LHCN-M2 (cell line): ENCODE measurements around the gene LCA5. TPM values are rescaled to one million over a fixed set of nuclear protein-coding genes. Genes with fewer than 3 reads are reported as not detected.
A peak's percentile ranks its signal among the peaks of the same experiment; 100 is the strongest.
"Not testable (repeated sequence)": the region's sequence is repeated elsewhere in the genome, so short reads cannot be mapped to it uniquely, and the experiment has no call there.

Source experiments
- DNase-seq: peaks from one replicate; pipeline ENCODE4 v3.0.0-alpha.2; 2012; ENCODE audit warnings: low read depth
- polyA plus RNA-seq: library from polyadenylated mRNA; unstranded; fragments of >200 nt; gene quantifications from one replicate; pipeline ENCODE4 v1.2.1, GENCODE V29; 2012; ENCODE audit warnings: missing spikeins
- total RNA-seq: library from RNA; depleted of rRNA; stranded (reverse); fragments of >200 nt; gene quantifications from 2 replicates; pipeline ENCODE4 v1.2.3, GENCODE V29; 2014; rRNA removed

Gene LCA5
- total RNA-seq, result 2.2 and 3.6 TPM in 2 replicates
- 0.79 TPM for polyA plus RNA-seq

DNA sequence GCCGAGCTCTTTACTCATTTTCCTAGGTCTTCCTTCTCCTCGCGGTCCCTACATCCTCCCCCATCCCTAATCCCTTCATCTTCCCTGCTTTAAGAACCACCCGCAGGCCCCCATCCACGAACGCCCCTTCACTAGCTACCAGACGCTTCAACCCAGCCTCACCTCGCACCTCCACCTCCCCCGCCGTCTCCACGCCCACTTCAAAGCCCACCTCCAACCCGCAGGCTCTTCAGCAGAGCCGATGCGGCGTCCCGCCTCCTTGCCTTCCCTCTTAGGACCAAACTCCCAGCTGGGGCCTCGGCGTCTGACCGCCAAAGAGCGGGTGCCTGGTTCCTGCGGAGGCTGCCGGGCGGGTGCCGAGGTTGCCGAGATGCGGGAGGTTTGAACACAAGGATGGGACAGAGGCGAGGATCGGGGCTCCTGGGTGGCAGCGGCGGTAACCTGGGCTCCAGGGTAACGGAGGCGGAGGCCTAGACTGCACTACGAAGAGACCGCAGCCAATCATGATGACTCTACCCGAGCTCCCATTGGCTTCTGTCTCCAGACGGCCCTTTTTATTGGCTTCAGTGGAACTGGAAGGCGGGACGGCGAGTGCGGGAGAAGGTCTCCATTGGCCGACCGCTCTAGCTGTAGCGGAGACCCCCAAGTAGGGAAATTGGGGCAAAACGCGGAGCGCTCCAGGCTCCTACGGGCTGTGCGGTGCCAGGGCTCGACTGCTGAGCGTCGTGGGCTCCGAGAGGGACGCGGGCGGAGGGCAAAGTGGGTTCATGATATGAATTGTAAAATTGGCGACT, at the start of gene LCA5:
LCA5 (minus strand) TSS at position 477 of the 794 bp plus-strand sequence. CDS start 18,536 bp downstream, outside the sequence.
- DNase-seq, result peak; percentile 97

DNA sequence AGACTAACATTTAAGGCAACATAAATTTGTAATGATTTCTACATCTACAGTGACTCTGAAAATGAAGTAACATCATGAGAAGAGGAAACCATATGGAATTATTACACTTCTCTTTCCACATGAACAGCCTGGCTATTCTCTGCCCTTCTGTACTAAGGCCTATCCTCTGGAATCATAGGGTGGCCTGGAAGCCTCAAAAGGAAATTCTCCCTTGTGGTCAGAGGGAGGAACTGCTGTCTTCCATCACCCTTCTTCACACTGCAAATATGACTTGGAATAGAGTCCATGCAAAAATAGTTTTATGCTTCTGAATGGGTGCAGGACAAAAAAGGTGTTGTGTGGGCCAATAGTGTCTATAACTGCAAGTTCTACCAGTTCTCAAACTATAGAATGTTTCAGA, 49.3 kb upstream of the LCA5 start:
- peak; percentile 40 for DNase-seq

DNA sequence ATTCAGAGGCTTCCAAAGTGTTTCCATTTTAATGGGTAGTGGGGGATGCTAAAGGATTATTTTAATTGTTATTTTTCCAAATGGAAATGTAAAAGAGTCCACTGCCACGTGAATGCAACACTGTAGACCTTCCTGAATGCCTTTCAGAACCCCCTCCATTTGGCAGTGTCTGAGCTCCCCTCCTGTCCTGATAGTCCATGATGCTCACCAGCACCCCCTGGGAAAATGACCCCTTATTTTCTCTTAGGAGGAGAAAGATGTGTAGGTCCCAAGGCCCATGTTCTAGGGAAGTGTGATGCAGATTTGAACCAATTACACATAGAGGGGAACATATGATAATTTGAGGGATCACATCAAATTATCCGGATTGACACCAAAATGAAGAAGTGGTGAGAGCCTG, 47.1 kb upstream of the LCA5 start:
- no peak for DNase-seq

DNA sequence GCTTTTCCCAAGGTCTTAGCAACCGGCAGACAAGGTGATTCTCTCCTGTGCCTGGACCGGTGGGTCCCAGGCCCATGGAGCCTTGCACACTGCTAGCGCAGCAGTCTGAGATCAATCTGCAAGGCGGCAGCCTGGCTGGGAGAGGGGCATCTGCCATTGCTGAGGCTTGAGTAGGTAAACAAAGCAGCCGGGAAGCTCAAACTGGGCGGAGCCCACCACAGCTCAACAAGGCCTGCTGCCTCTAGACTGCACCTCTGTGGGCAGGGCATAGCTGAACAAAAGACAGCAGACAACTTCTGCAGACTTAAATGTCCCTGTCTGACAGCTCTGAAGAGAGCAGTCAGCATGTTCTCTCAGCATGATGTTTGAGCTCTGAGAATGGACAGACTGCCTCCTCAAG, 40.7 kb upstream of the LCA5 start:
- not testable (repeated sequence) for DNase-seq

DNA sequence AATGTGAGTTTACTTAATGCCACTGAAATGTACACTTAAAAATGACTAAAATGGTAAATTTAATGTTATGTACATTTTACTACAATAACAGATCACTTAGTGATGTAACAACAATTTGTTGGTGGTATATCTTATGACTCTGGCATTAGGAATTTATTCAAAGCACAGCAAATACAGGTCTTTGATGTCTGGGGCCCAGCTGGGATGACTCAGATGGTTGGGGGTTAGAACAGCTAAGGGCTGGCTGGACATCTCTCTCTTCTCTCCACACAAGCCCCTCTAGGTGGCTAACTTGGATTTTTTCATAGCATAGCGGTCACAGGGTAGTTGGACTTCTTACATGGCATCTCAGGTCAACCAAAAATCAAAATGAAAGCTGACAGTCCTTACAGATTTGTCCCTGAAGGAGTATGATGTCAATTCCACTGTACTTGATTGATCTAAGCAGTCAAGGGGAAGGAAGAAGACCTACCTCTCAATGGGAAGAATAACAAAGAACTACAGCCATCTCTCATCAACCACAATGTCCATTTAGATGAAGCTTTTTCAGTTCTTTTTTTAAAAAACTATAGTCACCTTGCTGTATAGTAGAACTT, 37.5 kb upstream of the LCA5 start:
- peak; percentile 77 for DNase-seq

DNA sequence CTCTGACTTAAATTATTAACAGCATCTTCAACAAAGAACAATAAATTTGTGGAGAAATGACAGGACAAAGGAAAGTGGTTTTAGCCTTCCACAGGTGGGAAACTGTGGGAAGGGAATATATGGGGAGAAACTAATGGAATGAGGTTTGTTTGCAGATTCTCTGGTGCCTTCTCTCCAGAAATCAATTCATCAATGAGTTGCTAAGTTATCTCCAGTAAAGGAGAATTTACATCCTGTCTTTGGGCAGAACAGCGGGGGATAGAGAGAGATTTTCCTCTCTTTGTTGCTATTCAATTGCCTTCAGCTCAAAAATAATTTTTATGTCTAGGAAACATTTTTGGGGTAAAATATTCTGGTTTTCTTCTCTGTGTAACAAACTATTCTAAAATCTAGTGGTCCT, 36.9 kb upstream of the LCA5 start:
- no peak for DNase-seq

DNA sequence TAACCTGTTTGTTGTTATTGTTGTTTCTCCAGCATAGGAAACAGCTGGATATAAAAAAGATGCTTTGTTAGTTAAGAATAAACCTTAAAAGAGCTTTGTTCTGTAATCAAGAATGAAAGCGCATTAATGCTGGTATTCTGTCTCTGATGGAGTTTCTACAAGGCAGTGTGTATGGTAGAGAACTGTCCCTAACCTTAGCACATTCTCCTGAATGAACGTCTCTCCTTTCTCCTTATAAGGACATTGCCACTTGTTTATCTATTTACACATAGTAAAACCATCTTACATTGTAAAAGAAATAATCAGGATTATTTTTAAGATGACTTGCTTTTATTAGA, 33.8 kb upstream of the LCA5 start:
- no peak for DNase-seq

DNA sequence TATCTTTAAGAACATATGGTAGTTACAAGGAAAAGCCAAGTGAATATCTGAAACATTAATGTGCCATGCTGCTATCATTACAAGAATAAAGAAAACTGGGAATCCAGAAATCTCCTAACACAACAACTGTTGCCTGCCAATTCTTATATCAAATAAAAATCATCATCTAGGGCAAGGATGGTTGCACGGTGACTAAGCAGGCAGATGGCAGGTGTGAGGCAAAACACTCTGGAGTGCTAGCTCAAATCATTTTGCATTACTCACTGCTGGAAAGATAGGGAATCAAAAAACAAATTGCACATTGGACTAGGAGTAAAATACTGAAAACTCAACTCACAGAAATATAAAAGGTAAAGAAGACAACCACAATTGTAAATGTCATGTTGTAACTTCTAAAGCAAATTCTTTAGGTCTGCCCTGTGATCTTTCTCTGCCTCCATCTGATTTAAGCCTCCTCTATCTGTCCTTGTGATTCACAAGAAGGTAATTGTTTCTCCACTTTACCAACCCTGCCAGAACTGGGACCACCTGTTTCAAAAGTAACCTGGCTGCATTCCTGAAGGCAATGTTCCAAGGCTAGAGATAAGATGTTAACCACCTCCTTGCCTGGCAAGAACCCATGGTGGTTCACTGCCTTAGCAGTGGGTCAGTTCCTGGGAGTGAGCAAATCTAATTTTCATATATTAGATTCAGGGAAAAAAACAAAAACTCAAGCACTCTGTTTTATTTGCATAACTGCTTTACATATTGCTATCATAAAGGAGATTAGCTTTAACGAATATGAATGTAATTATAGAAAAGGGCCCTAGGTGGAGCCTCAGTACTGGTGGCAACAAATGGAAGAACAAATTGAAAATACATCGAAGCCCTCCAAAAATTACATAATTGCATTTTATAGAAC, 33.1 kb upstream of the LCA5 start:
- DNase-seq, result peak; percentile 91

DNA sequence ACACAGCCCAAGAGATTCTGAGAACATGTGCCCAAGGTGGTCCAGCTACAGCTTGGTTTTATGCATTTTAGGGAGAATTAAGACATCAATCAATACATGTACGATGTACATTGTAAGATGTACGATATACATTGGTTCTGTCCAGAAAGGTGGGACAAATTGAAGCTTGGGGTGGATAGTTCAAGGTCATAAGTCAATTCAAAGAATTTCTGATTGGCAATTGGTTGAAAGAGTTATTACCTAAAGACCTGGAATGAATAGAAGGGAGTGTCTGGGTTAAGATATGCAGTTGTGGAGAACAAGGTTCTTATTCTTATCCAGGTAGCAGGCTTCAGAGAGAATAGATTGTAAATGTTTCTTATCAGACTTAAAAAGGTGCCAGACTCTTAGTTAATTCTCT, 31.8 kb upstream of the LCA5 start:
- no peak for DNase-seq

DNA sequence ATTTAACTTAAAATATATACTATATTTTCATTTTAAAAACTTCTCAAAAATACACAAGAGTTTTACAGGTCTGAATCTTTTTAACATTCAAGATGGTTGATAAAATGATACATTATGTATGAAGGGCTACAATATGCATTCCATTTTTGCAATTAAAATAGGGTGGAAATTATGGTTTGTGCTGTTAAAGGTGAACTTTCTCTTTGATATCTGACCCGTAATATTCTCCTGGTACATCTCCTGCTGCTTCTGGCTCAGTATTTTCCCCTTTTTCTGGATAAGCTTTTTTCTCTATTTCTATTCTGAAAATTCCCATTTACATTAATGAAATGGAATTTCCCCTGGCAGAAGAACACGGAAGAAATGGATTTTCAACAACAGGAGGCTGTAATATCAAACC, 27.4 kb upstream of the LCA5 start:
- no peak for DNase-seq

DNA sequence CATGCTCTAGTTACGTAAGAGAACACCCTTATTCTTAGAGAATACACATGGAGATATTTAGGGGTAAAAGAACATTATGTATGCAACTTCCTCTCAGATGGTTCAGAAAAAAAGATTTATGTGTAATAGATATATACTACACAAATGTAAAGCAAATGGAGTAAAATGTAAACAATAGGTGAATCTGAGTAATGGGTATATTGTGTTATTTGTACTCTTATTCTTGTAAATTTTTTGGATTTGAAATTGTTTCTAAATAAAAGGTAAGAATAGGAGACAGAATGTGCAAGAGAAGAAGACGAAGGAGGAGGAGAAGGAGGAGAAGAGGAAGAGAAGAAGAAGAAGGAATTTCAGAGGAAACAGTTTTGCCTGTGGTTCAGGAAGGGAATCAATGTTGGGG, 22.5 kb upstream of the LCA5 start:
- DNase-seq, result no peak

DNA sequence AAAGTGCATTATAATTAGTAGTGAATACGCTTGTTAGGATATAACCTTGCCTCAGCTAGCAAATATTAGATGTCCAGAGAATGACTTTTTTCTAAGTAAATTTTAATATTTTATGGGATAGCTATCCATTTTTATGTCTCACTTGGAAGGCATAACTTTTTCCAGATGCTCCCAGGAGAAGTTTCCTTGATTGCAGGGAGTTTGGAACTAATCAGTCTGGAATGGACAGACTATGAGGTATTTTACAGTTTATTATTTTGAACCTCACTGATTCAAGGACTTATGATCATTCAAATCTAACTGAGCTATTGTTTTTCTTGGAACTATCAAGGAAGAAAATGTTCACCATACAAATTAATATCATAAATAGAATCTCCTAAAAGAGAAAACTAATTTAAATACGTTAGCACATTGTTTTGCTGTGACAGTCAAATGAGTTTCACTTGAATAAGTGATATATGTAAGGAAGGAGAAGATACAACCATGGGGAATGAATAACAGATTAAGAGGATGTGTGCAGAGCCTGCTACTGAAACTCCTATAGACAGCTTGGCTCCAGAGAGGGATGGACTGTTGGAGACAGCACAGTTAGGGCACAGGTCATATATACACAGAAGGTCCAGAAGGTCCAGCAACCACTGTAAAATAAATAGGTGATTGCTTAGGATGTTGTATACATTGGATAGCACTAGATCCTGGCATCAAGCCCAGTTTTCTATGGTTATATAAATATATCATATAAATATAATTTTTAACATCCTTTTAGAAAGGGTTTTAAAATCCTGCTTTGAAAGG, 20.6 kb upstream of the LCA5 start:
- no peak for DNase-seq

DNA sequence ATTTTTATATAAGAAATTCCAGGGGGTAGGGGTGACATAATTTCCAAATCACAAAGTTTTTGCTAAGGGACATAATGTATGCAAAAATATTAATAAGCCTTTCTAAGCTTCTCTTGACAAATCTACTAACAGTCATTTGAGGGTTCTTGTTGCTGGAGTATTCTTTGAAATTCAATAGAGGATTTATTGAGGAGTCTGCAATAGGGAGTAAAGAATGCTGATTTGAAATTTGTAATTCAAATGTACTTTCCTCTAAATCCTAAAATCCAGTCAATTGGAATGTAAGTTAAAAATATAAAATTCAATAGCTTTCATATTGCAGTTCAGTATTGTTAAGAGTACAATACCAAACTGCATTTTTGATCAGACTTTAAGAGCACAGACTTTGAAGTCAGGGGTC, 17.1 kb upstream of the LCA5 start:
- no peak for DNase-seq

DNA sequence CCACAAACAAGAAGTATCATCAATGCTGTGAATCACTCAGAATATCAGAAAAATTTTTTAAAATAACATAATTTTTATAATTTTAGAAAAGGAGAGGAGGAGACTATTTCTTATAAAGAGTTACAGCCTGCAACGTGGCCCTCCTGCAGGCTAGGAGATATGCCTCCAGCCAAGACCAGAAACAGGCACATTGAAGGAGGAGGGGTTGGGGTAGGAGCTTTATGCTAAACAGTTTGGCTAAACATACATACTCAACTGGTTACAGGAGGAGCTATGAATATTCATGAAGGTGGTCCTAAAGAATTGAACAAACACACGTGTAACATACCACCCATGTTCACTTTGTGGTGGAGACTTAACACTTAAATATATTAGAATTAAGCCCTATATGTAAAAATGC, 14.2 kb upstream of the LCA5 start:
- no peak for DNase-seq

DNA sequence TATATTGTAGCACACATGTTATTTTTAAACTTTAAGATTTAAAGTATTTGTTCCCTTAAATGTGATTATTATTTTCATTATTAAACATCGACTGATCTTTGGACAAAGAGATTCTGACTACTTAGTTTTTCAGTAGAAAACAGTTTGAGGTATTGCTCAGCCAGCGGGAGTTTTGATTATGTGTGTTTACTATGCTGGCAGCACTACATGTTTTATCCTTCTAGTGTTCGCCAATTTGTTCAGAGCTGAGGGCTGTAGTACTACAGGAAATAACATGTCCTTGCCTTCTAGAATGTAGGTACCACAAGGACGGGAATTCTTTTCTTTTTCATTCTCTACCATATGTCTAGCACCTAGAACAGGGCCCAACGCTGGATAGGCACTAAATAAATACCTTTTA, 11.1 kb upstream of the LCA5 start:
- no peak for DNase-seq

DNA sequence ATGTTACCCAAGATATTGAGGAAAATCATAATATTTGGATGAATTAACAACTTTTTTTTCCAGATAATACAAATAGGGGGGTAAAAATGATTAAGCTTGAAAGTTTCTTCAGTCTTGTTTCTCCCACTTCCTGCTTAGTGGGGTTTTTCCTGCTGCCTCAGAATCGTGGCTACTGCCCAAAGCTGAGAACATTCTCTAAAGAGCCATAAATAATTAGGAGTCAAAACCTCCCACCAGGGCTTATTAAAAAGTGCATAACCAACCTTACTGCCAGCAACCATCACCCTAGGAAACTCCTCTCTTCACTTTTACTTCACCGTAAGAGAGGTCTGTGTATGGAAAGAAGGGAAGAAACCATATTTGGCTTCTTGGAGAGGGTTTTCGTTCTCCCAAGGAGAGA, 9.0 kb upstream of the LCA5 start:
- DNase-seq, result no peak

DNA sequence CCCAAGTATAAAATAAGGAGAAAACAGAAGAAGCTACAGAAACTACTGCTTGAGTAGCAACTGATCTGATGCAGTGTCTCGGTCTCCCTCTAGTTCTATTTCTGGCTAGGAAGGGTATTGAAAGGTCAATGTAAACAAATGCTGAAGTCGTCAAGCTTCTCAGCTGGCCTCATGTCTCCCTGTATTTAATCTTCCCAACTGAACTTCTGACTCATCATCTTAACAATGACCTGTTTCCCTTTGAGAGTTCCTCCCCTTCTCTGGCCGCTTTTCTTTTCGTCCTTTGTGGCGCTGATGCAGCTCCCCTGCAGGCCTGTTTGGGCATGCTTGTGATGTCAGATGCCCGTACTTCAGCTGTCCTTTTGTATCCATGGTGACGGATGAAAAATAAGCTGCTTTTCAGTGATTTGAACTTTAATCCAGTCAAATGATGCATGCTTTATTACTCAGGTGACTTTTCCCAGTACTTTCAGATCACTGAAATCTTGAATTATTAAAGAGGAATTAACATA, 7.8 kb upstream of the LCA5 start:
- peak; percentile 100 for DNase-seq

DNA sequence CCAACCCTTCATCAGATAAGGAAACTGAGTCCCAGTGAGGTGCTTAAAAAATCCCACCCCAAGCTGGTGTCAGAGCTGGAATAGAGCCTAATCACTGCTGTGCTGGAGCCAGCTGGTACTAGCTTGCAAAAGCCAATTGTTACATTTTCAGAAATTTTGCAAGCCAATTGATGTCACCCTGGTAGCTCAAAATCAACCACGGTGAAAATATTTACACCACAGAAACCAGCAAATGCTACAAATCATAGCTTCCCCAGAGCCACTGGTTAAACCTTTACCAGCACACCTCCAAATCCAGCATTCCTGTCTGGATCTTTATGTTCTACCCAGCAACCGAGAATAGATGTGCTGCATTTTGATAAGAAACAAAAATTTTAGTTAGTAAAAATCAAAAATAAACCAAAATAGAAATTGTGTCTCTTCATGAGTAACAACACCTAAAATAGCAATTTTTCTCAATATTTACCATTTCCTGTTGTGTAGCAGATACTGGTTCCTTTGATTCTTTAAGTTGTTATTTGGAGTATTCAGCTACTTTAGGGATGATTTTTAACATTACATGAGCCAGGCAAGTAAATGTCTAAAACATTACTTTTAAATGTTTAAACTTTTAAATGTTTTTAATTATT, 7.2 kb upstream of the LCA5 start:
- peak; percentile 65 for DNase-seq

DNA sequence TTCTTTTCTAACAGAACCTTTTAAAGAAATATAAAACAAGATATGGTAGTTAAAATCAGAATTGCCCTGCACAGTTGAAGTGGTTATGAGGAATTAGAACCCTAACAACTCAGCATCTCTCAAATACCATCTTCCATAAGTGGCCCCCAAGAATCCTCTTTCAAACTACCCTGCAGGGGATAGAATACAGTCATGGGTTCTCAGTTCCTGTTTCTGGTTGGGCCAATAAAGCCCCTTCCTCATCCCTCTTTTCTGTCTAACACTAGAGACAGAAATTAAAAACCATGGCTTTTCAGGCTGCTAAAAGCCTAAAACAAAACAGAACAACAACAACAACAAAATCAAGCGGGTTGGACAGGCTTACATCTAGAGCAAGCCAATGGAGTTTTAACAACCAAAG, 6.7 kb upstream of the LCA5 start:
- no peak for DNase-seq

DNA sequence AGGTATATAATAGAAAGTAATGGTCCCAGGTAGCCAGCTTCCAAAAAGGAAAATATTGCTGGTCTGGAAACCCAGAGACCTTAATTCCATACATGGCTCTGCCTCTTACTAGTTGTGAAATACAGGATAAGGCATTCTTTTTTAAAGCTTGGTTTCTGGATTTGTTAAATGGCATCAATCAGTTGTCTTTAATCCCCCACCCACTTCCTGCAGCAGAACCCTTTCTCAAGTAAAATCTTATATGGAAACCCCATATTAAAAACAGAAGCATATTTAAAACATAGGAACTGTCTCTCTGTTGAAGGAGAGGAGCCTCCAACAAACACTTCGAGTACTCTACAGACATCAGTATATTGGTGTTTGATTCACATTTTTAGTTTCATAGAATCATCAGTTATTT, 6.2 kb upstream of the LCA5 start:
- DNase-seq, result no peak
